CD4-positive, alpha-beta T cell (primary cell): ENCODE results near the gene IL4I1. TPM values are rescaled to one million over a fixed set of nuclear protein-coding genes. Genes with fewer than 3 reads are reported as not detected.
A peak's percentile ranks its signal among the peaks of the same experiment; 100 is the strongest.
"Not testable (repeated sequence)": the region's sequence is repeated elsewhere in the genome, so short reads cannot be mapped to it uniquely, and the experiment has no call there.

ENCODE experiments used
- ATAC-seq: fragments of 200-7000 bp; cut with Tn5 transposase; one replicate; pipeline ENCODE4 v1.10.0; 2022; ENCODE audit warnings: mild to moderate bottlenecking; ENCODE audit not compliant: poor library complexity
- CTCF ChIA-PET: fragments of 350-600 bp; sonication (Branson Sonifier 250); formaldehyde crosslinking; loops from one replicate; lab custom pipeline; 2021; ENCODE audit warnings: antibody characterized with exemption, inconsistent platforms; lab: Charles Lee
- POLR2A ChIA-PET: fragments of 350-600 bp; sonication (Branson Sonifier 250); formaldehyde crosslinking; loops from one replicate; lab custom pipeline; 2021; ENCODE audit warnings: antibody characterized with exemption, inconsistent platforms; lab: Charles Lee
- DNase-seq, 14 experiments: peaks; one replicate each; pipeline ENCODE4 v3.0.0-alpha.2; 2013 to 2020; ENCODE audit warnings: mixed read lengths in 2 of 14
- H3K27ac ChIP-seq, 2 donors: one replicate each; pipeline versions ENCODE4 v1.5.1 to v1.7.0; 2013; ENCODE audit warnings: low read length in 2 of 2, low read depth in 1 of 2, mild to moderate bottlenecking in 1 of 2
- H3K27me3 ChIP-seq, 2 experiments: 1 replicate in 1 of 2; 2 replicates in 1 of 2; pipeline versions ENCODE4 v1.6.1 to v1.7.0; 2013; ENCODE audit warnings: low read length in 2 of 2, control low read depth in 1 of 2, mild to moderate bottlenecking in 1 of 2, moderate library complexity in 1 of 2; ENCODE audit not compliant: insufficient read depth in 2 of 2, control insufficient read depth in 1 of 2
- H3K36me3 ChIP-seq: one replicate; pipeline ENCODE4 v1.6.1; 2013; ENCODE audit warnings: low read length, control low read depth; ENCODE audit not compliant: insufficient read depth
- H3K4me1 ChIP-seq: one replicate; pipeline ENCODE4 v1.6.1; 2013; ENCODE audit warnings: low read length, control low read depth; ENCODE audit not compliant: insufficient read depth
- H3K4me3 ChIP-seq: one replicate; pipeline ENCODE4 v1.5.1; 2013; ENCODE audit warnings: mild to moderate bottlenecking, low read length, moderate library complexity
- H3K9me3 ChIP-seq, 2 experiments: 1 replicate in 1 of 2; 2 replicates in 1 of 2; pipeline versions ENCODE4 v1.6.1 to v1.7.0; 2013; ENCODE audit warnings: low read length in 2 of 2, mild to moderate bottlenecking in 2 of 2, control low read depth in 1 of 2, moderate library complexity in 1 of 2; ENCODE audit not compliant: control insufficient read depth in 1 of 2, insufficient read depth in 1 of 2
- H3K27ac Mint-ChIP-seq: one replicate; pipeline ENCODE4 v1.8.0; 2020; ENCODE audit warnings: mixed read lengths
- H3K27me3 Mint-ChIP-seq: one replicate; pipeline ENCODE4 v1.8.0; 2021; ENCODE audit warnings: mixed read lengths
- H3K36me3 Mint-ChIP-seq: one replicate; pipeline ENCODE4 v1.8.0; 2021; ENCODE audit warnings: low read depth, mixed read lengths
- H3K4me1 Mint-ChIP-seq: one replicate; pipeline ENCODE4 v1.8.0; 2021; ENCODE audit warnings: low read depth, mixed read lengths
- H3K4me3 Mint-ChIP-seq: one replicate; pipeline ENCODE4 v1.8.0; 2020; ENCODE audit warnings: mild to moderate bottlenecking, mixed read lengths
- H3K9me3 Mint-ChIP-seq: one replicate; pipeline ENCODE4 v1.8.0; 2020; ENCODE audit warnings: mixed read lengths
- CTCF ChIP-seq: fragments of 200-600 bp; IDR thresholded peaks from one replicate; pipeline ENCODE4 v1.8.0; 2022; ENCODE audit warnings: antibody characterized with exemption, mild to moderate bottlenecking
- intact Hi-C, 2 experiments: fragments of 100-400 bp; cut with DNase I in 1 of 2; cut with micrococcal nuclease in 1 of 2; formaldehyde crosslinking; loops; one replicate each; pipeline versions ENCODE4 v1.15.1 to v1.9.0; 2023 to 2025; cut with DNase I, micrococcal nuclease
- total RNA-seq, 174 experiments: library from RNA in 2 of 174; stranded (reverse) in 2 of 174; gene quantifications; one replicate each; pipeline ENCODE4 v1.2.3 and lab custom pipeline; 2021 to 2026

The IL4I1 gene
- total RNA-seq, 2 experiments from 2014 or later = 4.7 to 5.4 TPM

GRCh38 chr19:49927526-49928264 is 31.0 kb upstream of the IL4I1 start:
- TF ChIP-seq CTCF = no peak
- peaks cover 51% of the 10 kb centered on the region for H3K36me3 Mint-ChIP-seq
- H3K4me1 Mint-ChIP-seq = peaks cover 54% of the 10 kb centered on the region
- H3K27me3 Mint-ChIP-seq = peaks cover 5% of the 10 kb centered on the region
- H3K36me3 ChIP-seq = peaks cover 45% of the 10 kb centered on the region
- no peak overlapping the region for H3K27ac ChIP-seq
- H3K4me1 ChIP-seq = peaks cover 80% of the 10 kb centered on the region
- peak overlapping the region; percentile 96 for H3K27ac Mint-ChIP-seq
- peaks cover 0 to 4% of the 10 kb centered on the region in 2 experiments for H3K9me3 ChIP-seq
- ATAC-seq = no peak
- POLR2A ChIA-PET = interaction anchor here (2.6 kb wide), 1 partner anchor 50 kb away, joined by 41 read pairs; the partner anchor contains the start of genes AKT1S1 and TBC1D17
- intact Hi-C loops = loop anchor here in 1 of 2 experiments (2.0 to 5.0 kb wide), 3 partner anchors 37 to 109 kb away; partner anchors contain the start of genes AKT1S1, MED25 and TBC1D17
- no peaks in the 10 kb centered on the region for H3K27me3 ChIP-seq
- peak overlapping the region; percentile 89 for H3K4me3 ChIP-seq
- CTCF ChIA-PET = no interaction called here
- peak in 1 of 14 experiments; percentile 23 for DNase-seq
- H3K4me3 Mint-ChIP-seq = peak overlapping the region; percentile 99
- H3K9me3 Mint-ChIP-seq = no peaks in the 10 kb centered on the region

GRCh38 chr19:49926515-49926914 is 29.8 kb upstream of the IL4I1 start:
- Histone ChIP-seq H3K9me3 (peaks cover 0 to 4% of the 10 kb centered on the region in 2 experiments), H3K4me3 (no peak overlapping the region), H3K4me1 (peaks cover 86% of the 10 kb centered on the region), H3K27ac (no peak overlapping the region), H3K27me3 (no peaks in the 10 kb centered on the region), H3K36me3 (peaks cover 54% of the 10 kb centered on the region)
- Mint-ChIP-seq H3K27ac (no peak overlapping the region), H3K36me3 (peaks cover 59% of the 10 kb centered on the region), H3K4me1 (peaks cover 44% of the 10 kb centered on the region), H3K27me3 (peaks cover 5% of the 10 kb centered on the region), H3K9me3 (no peaks in the 10 kb centered on the region), H3K4me3 (peak overlapping the region; percentile 30)
- DNase-seq (no peak), ATAC-seq (no peak)
- TF ChIP-seq CTCF = no peak
- intact Hi-C loops = loop anchor here in 1 of 2 experiments (5.0 kb wide), 1 partner anchor 49 kb away; the partner anchor contains the start of genes AKT1S1 and TBC1D17
- ChIA-PET POLR2A (no interaction called here), CTCF (no interaction called here)

GRCh38 chr19:49925486-49925885 is 28.8 kb upstream of the IL4I1 start:
- H3K9me3 Mint-ChIP-seq = no peaks in the 10 kb centered on the region
- peak overlapping the region; percentile 42 for H3K4me3 Mint-ChIP-seq
- no peak for TF ChIP-seq CTCF
- Histone ChIP-seq H3K36me3 (peaks cover 60% of the 10 kb centered on the region), H3K9me3 (peaks cover 0 to under 1% of the 10 kb centered on the region in 2 experiments), H3K4me3 (no peak overlapping the region), H3K27me3 (no peaks in the 10 kb centered on the region), H3K4me1 (peaks cover 83% of the 10 kb centered on the region), H3K27ac (no peak overlapping the region)
- peaks cover 5% of the 10 kb centered on the region for H3K27me3 Mint-ChIP-seq
- intact Hi-C loops = loop anchor here in 1 of 2 experiments (5.0 kb wide), 1 partner anchor 48 kb away; the partner anchor contains the start of genes AKT1S1 and TBC1D17
- H3K36me3 Mint-ChIP-seq = peaks cover 70% of the 10 kb centered on the region
- peak overlapping the region; percentile 53 for H3K27ac Mint-ChIP-seq
- ATAC-seq = no peak
- ChIA-PET CTCF (no interaction called here), POLR2A (no interaction called here)
- no peak for DNase-seq
- peaks cover 37% of the 10 kb centered on the region for H3K4me1 Mint-ChIP-seq

- Histone ChIP-seq H3K36me3 (peaks cover 64% of the 10 kb centered on the region), H3K4me1 (peaks cover 77% of the 10 kb centered on the region)
- H3K4me3 Mint-ChIP-seq, H3K9me3 Mint-ChIP-seq, ATAC-seq, H3K9me3 ChIP-seq, DNase-seq, H3K27ac Mint-ChIP-seq, POLR2A ChIA-PET, H3K27ac ChIP-seq, H3K27me3 Mint-ChIP-seq, H3K4me3 ChIP-seq, H3K27me3 ChIP-seq, CTCF ChIA-PET: not testable (repeated sequence)
- H3K4me1 Mint-ChIP-seq = peaks cover 32% of the 10 kb centered on the region
- intact Hi-C loops = loop anchor here in 1 of 2 experiments (5.0 kb wide), 1 partner anchor 48 kb away; the partner anchor contains the start of genes AKT1S1 and TBC1D17
- peaks cover 70% of the 10 kb centered on the region for H3K36me3 Mint-ChIP-seq
Measured at GRCh38 chr19:49924881-49925210, 28.2 kb upstream of the IL4I1 start.
